Cortex of kidney (tissue), 1 donor: ENCODE measurements around the gene NSUN4.
"Not testable (repeated sequence)": the region's sequence is repeated elsewhere in the genome, so short reads cannot be mapped to it uniquely, and the experiment has no call there.

ENCODE experiments used
- DNase-seq: peaks from one replicate; lab custom pipeline; 2025; lab: John Stamatoyannopoulos, UW

The NSUN4 gene

GRCh38 chr1:46328182-46328581 lies 12.4 kb upstream of the NSUN4 start:
- not testable (repeated sequence) for DNase-seq

GRCh38 chr1:46329807-46330206 lies 10.8 kb upstream of the NSUN4 start:
- not testable (repeated sequence) for DNase-seq

DNA sequence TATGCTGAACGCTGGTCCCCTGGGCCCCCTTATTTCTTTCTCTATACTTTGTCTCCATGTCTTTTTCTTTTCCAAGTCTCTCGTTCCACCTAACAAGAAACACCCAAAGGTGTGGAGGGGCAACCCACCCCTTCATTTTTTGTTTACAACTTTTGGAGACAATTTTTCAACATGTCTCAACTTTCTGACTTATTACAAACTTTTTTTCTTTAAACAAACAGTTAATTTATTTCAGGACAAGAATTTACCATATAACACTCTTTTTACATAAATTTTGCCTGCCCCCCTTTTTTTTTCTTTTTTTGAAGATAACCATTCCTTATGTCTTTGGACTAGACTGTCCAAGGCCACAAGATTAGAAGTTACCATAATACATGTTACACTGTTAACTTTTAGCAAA lies 10.2 kb upstream of the NSUN4 start:
- DNase-seq: not testable (repeated sequence)

DNA sequence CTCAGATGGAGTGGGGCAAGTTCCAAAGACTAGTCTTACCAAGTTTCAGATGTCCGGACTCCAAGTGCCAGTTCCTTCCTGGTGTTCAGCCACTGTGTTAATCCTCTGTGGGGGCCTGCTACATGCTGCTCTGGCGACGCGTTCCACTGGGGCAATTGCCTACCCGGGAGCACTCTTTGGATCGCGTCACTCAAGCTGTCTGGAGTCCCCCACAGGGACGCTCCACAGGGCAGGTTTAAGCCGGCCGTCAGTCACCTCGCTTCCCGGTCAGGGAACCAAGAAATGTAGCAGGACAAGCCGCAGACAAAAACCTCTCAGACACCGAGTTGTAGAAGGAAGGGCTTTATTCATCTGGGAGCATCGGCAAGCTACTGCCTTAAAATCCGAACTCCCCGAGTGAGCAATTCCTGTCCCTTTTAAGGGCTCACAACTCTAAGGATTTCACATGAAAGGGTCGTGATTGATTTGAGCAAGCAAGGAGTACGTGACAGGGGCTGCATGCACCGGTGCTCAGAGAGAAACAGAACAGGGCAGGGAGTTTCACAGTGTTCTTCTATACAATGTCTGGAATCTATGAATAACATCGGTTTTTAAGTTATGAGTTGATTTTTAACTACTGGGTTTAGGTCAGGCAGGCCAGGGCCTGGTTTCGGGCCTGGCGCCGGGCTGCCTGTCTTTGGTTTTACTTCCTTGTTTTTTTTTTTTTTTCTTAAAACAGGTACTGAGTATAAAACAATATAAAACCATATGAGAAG lies 8.6 kb upstream of the NSUN4 start:
- not testable (repeated sequence) for DNase-seq

DNA sequence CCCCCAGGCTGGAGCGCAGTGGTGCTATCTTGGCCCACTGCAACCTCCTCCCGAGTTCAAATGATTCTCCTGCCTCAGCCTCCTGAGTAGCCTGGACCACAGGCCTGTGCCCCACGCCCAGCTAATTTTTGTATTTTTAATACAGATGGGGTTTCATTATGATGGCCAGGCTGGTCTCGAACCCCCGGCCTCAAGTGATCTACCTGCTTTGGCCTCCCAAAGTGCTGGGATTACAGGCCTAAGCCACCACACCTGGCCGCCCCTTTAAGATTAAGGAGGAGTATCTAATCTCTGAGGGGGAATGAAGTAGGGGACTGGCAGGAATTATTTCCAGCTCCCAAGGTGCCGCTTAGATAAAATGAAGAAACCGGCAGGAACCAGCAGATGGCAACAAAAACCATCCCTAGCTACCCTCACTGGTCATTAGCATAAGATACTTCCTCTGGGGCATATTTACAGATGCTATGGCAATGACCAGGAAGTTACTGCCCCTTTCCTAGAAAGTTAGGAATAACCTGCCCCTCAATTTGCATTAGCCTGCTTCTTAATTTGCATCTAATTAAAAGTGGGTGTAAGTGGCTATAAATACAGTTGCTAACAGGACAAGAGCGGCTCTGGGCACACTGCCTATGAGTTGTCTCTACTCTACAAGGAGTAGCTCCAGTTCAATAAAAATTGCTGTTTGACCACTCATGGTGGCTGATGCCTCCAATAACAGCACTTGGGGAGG lies 7.1 kb upstream of the NSUN4 start:
- no peak for DNase-seq

DNA sequence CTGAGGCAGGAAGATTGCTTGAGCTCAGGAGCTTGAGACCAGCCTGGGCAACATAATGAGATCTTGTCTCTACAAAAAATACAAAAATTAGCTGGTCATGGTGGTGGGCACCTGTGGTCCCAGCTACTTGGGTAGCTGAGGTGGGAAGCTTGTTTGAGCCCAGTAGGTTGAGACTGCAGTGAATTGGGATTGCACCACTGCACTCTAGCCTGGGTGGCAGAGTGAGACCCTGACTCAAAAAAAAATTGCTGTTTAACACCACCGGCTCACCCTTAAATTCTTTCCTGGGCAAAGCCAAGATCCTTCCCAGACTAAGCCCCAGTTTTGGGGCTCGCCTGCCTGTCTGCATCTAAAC lies 6.6 kb upstream of the NSUN4 start:
- DNase-seq: no peak

- no peak for DNase-seq
Measured at GRCh38 chr1:46335081-46335480, 5.5 kb upstream of the NSUN4 start.

- DNase-seq: not testable (repeated sequence)
Measured at GRCh38 chr1:46337409-46337808, 3.2 kb upstream of the NSUN4 start.

DNA sequence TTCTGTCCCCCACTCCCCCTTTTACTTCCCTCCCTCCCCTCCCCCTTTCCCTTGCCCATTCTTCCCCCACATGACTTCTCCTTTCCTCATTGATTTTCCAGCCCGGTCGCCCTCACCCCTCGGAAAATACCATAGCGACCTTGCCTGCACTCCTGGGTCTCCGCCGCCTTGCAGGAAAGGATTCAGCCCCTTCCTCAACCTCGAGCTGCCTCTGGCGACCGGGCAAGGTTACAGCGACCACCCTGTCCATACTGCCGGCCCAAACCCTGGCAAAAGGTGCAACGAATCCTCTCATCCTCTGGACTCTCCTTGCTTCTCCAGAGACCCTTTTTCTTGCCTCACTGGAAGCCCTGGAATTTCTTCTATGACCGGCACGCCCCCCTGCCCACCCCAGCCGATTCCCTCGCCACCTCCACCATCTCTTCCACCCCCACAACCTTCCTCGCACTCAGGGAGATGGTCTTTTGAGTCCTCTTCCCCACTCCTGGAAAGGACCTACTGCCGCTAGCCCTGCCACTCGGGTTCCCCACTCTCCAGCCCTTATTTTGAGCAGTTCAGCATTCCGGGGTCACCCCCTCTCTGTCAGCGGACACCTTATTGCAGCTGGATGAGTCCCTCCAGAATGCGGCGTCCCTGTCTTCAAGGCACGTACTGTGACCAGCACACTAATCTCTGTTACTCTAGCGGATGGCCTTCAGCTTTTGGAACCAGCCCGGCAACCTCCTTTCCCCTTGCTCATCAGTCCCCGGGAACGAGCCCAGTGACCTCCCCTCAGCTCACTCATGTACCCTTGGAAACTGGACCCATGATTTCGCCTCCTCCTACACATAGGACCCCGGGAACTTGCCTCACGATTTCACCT lies 846 bp downstream of the NSUN4 start:
- DNase-seq: no peak

GRCh38 chr1:46342084-46342656 lies 1.6 kb downstream of the NSUN4 start:
- no peak for DNase-seq

GRCh38 chr1:46342677-46343350 lies 2.2 kb downstream of the NSUN4 start:
- DNase-seq: no peak

DNA sequence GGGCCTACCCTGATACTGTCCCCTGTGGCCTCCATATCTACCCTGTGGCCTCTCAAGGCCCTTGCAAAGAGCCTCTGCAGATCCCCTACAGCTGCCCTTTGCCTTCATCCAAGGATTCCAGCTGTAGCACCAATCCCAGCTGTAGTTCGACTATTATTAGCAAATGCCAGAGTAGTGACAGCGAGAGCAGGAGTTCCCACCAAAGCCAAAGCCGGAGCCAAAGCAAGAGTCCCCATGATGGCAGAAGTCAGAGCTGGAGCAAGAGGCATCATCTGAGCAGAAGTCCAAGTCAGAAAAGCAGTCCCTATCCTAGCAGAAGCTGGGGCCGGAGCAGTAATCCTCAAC lies 2.7 kb downstream of the NSUN4 start:
- DNase-seq: no peak

- no peak for DNase-seq
Measured at GRCh38 chr1:46343705-46344104, 3.1 kb downstream of the NSUN4 start.

DNA sequence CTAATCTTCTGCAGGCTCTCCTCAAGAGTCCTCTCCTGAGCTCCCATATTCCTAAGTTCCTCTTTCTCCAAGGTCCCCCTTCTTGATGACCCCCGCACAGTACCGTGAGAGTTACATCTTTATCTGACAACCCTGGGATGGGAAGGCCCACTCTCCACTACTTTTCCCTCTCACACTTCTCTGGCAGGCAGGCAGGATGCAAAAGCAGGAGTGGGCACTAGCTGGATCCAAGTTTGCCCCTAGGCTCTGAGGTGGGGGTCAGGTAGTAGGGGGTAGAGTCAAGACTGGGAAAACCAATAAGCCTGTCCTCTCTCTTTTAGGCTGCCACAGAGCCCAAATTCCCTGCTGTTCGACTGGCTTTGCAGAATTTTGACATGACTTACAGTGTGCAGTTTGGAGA lies 3.9 kb downstream of the NSUN4 start:
- no peak for DNase-seq

- DNase-seq: no peak
Measured at GRCh38 chr1:46345281-46345680, 4.7 kb downstream of the NSUN4 start.

DNA sequence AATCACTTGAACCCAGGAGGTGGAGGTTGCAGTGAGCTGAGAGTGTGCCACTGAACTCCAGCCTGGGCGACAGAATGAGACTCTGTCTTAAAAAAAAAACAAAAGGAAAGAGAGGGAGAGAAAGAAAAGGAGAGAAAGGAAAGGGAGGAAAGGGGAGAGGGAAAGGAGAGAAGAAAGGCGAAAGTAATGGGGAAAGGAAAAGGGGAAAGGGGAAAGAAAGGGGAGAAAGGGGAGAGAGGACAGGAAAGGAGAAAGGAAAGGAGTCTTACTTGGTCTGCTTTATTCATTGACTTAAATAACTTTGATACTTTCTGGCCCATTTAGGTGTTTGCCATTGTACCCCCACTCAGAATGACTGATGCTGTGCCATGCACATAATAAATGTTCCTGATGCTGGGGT lies 11.8 kb downstream of the NSUN4 start:
- DNase-seq: no peak

DNA sequence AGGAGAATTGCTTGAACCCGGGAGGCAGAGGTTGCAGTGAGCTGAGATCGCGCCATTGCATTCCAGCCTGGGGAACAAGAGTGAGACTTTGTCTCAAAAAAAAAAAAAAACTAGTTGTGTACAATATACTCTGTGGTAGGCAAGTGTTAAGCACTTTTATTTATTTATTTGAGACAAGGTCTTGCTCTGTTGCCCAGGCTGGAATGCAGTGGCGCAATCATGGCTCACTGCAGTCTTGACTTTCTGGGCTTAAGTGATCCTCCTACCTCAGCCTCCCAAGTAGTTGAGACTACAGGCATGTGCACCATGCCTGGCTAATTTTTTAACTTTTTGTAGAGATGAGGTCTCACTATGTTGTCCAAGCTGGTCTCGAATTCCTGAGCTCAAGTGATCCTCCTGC lies 15.3 kb downstream of the NSUN4 start:
- not testable (repeated sequence) for DNase-seq

DNA sequence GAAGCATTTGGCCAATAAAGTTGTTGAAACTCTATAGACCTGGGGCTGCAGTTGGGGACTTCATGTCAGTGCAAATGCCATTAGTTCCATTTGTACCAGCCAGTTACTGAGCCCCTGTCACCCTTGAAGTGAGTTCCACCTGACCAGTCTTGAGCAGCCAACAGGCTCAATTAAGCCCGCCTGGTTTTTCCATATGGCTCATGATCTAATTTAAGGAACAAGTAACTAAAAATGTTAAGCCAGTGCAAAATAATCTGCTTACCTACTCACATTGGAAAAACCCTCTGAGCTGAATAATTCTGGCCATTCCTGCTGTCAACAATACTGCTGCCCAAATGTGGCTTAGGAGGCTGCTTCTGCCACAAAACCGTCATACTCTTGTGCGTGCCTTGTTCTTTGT lies 21.6 kb downstream of the NSUN4 start:
- DNase-seq: no peak

GRCh38 chr1:46363121-46363520 lies 22.5 kb downstream of the NSUN4 start:
- no peak for DNase-seq

GRCh38 chr1:46364612-46365011 lies 24.0 kb downstream of the NSUN4 start:
- no peak for DNase-seq

- not testable (repeated sequence) for DNase-seq
Measured at GRCh38 chr1:46365796-46366195, 25.2 kb downstream of the NSUN4 start.

DNA sequence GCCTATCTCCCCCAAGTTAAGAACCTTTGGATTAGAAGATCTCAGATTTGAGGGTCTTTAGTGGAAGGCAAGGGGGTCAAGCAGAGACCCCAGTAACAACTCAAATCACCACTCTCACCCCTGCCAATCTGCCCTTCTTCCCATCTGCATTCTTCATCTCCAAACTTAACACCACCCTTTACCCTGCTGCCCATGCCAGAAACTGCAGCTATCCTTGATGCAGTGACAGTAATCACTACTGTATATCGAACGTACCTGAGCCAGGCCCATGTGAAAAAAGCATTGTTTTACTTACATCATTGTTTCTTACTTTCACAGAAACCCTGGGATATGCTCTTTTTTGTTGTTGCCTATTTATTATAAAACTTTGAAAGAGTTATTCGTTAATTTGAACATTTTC lies 26.5 kb downstream of the NSUN4 start:
- DNase-seq: no peak
